Measurements from ENCODE around the gene IFI27. TPM values are rescaled to one million over a fixed set of nuclear protein-coding genes. Genes with fewer than 3 reads are reported as not detected.

The IFI27 gene
- total and polyA plus RNA-seq, 2 of the 8 experiments (the other 6 are each of a cell fraction or from before 2014, with no cell fraction given): 0.76 to 2.2 TPM

DNA sequence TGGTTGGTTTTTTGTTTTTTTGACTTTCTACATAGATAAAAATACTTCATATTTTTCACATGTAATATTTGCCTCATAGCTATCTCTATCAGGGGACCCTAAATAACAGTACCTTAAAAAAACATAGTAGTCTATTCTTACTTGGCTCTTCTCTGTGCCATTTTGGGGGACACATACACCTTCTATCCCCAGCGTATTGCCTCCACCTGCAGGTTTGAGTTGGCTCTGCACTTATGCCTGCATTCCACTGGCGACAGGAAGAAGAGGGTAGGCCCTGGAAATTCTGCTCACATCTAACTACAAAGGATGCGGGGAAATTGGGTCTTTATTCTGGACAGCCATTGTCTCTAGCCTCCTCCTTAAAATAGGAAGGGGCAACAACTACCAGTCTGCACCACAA, 32.7 kb downstream of the IFI27 start (continued):
- TF ChIP-seq, protein P1, sequence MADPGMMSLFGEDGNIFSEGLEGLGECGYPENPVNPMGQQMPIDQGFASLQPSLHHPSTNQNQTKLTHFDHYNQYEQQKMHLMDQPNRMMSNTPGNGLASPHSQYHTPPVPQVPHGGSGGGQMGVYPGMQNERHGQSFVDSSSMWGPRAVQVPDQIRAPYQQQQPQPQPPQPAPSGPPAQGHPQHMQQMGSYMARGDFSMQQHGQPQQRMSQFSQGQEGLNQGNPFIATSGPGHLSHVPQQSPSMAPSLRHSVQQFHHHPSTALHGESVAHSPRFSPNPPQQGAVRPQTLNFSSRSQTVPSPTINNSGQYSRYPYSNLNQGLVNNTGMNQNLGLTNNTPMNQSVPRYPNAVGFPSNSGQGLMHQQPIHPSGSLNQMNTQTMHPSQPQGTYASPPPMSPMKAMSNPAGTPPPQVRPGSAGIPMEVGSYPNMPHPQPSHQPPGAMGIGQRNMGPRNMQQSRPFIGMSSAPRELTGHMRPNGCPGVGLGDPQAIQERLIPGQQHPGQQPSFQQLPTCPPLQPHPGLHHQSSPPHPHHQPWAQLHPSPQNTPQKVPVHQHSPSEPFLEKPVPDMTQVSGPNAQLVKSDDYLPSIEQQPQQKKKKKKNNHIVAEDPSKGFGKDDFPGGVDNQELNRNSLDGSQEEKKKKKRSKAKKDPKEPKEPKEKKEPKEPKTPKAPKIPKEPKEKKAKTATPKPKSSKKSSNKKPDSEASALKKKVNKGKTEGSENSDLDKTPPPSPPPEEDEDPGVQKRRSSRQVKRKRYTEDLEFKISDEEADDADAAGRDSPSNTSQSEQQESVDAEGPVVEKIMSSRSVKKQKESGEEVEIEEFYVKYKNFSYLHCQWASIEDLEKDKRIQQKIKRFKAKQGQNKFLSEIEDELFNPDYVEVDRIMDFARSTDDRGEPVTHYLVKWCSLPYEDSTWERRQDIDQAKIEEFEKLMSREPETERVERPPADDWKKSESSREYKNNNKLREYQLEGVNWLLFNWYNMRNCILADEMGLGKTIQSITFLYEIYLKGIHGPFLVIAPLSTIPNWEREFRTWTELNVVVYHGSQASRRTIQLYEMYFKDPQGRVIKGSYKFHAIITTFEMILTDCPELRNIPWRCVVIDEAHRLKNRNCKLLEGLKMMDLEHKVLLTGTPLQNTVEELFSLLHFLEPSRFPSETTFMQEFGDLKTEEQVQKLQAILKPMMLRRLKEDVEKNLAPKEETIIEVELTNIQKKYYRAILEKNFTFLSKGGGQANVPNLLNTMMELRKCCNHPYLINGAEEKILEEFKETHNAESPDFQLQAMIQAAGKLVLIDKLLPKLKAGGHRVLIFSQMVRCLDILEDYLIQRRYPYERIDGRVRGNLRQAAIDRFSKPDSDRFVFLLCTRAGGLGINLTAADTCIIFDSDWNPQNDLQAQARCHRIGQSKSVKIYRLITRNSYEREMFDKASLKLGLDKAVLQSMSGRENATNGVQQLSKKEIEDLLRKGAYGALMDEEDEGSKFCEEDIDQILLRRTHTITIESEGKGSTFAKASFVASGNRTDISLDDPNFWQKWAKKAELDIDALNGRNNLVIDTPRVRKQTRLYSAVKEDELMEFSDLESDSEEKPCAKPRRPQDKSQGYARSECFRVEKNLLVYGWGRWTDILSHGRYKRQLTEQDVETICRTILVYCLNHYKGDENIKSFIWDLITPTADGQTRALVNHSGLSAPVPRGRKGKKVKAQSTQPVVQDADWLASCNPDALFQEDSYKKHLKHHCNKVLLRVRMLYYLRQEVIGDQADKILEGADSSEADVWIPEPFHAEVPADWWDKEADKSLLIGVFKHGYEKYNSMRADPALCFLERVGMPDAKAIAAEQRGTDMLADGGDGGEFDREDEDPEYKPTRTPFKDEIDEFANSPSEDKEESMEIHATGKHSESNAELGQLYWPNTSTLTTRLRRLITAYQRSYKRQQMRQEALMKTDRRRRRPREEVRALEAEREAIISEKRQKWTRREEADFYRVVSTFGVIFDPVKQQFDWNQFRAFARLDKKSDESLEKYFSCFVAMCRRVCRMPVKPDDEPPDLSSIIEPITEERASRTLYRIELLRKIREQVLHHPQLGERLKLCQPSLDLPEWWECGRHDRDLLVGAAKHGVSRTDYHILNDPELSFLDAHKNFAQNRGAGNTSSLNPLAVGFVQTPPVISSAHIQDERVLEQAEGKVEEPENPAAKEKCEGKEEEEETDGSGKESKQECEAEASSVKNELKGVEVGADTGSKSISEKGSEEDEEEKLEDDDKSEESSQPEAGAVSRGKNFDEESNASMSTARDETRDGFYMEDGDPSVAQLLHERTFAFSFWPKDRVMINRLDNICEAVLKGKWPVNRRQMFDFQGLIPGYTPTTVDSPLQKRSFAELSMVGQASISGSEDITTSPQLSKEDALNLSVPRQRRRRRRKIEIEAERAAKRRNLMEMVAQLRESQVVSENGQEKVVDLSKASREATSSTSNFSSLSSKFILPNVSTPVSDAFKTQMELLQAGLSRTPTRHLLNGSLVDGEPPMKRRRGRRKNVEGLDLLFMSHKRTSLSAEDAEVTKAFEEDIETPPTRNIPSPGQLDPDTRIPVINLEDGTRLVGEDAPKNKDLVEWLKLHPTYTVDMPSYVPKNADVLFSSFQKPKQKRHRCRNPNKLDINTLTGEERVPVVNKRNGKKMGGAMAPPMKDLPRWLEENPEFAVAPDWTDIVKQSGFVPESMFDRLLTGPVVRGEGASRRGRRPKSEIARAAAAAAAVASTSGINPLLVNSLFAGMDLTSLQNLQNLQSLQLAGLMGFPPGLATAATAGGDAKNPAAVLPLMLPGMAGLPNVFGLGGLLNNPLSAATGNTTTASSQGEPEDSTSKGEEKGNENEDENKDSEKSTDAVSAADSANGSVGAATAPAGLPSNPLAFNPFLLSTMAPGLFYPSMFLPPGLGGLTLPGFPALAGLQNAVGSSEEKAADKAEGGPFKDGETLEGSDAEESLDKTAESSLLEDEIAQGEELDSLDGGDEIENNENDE (IDR thresholded peaks at IDR 0.05; ENCODE audit: insufficient replicate concordance, low read length): no peak
- no peak for TF ChIP-seq SP2 (IDR thresholded peaks at IDR 0.05; ENCODE audit: low read length)
- no peak for TF ChIP-seq POLR2A (IDR thresholded peaks at IDR 0.05; ENCODE audit: control extremely low read depth in 1 of 2, low read depth in 2 of 2, low read length in 2 of 2)
- TF ChIP-seq TEAD4 (IDR thresholded peaks at IDR 0.05; ENCODE audit: low read depth, low read length): peak; percentile 82
- TF ChIP-seq POU5F1 (IDR thresholded peaks at IDR 0.05; ENCODE audit: low read depth, low read length): no peak
- no peak for TF ChIP-seq SP1 (IDR thresholded peaks at IDR 0.05; ENCODE audit: low read depth, low read length)
- no peak for TF ChIP-seq CBX5 (IDR thresholded peaks at IDR 0.05; ENCODE audit: low read depth, low read length)
- TF ChIP-seq, protein P2, sequence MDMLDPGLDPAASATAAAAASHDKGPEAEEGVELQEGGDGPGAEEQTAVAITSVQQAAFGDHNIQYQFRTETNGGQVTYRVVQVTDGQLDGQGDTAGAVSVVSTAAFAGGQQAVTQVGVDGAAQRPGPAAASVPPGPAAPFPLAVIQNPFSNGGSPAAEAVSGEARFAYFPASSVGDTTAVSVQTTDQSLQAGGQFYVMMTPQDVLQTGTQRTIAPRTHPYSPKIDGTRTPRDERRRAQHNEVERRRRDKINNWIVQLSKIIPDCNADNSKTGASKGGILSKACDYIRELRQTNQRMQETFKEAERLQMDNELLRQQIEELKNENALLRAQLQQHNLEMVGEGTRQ (IDR thresholded peaks at IDR 0.05; ENCODE audit: low read length): no peak
- TF ChIP-seq, protein P3, sequence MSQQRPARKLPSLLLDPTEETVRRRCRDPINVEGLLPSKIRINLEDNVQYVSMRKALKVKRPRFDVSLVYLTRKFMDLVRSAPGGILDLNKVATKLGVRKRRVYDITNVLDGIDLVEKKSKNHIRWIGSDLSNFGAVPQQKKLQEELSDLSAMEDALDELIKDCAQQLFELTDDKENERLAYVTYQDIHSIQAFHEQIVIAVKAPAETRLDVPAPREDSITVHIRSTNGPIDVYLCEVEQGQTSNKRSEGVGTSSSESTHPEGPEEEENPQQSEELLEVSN (IDR thresholded peaks at IDR 0.05): no peak
- TF ChIP-seq SUZ12 (IDR thresholded peaks at IDR 0.05; ENCODE audit: low read length): no peak
- no peak for TF ChIP-seq CTBP2 (IDR thresholded peaks at IDR 0.05; ENCODE audit: borderline replicate concordance, insufficient read depth, insufficient read length, low read length)
